ENCODE measurements around the gene ITPR2. TPM values are rescaled to one million over a fixed set of nuclear protein-coding genes. Genes with fewer than 3 reads are reported as not detected.

Gene ITPR2
- 15.9 and 21.6 TPM in 2 replicates for total RNA-seq

DNA sequence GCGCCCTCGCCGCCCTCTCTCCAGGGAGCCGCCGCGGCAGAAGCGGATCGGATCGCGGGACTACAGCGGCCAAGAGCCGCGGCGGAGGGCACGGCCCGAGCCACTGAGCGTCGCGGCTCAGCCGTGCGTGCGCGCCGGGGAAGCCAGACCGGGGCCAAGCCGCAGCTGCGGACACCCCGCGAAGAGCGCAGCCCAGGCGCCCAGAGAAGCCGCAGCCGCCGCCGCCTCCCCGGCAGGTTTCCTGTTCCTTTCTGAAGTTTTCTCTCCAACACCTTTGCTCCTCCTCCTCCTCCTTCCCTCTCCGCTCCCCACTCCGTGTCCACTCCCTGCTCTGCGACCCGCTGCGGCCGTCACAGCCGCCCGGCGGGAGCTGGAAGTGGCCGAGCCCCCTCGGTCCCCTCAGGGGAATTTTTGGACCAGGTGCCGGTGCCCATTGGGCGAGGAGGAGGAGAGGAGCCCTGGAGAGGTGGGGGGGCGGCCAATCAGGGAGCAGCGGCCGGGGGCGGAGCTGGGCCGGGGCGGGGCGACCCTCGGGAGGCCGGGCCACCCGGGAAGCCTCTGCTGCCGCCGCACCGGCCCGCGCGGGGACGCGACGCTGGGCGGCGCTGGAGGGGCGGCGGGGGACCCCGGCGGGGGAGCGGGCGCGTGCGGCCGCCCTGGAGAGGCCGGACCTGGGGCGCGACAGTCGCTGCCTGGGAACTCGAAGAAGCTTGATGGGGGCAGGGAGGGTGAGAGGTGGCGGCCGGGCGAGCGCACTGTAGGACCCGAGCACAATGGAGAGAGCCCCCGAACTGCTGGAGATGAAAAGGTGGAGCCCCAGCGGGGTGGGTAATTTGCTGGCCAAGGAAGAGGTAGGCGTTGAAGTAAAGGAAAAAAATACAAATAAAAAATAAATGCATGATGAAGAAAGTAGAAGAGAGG lies at the start of gene ITPR2:
Gene ITPR2 (minus strand): TSS at position 373 of the 921 bp plus-strand sequence. CDS start 413 bp downstream, outside the sequence.

Other genes with a start within 250 kb of the ITPR2 start
- 17.4 and 27.7 TPM in 2 replicates for gene INTS13, start 104.8 kb upstream of the ITPR2 start, total RNA-seq
- gene FGFR1OP2, start 105.3 kb upstream of the ITPR2 start, total RNA-seq, result 95.7 and 107 TPM in 2 replicates
- gene TM7SF3, start 181.2 kb upstream of the ITPR2 start, total RNA-seq, result 81.5 and 82.9 TPM in 2 replicates
- gene MED21, start 189.4 kb upstream of the ITPR2 start, total RNA-seq, result 52.0 and 56.2 TPM in 2 replicates
- gene C12orf71, start 249.4 kb upstream of the ITPR2 start, total RNA-seq, result not detected in 2 replicates